H1 (cell line): ENCODE data around the gene HOXC5. TPM values are rescaled to one million over a fixed set of nuclear protein-coding genes. Genes with fewer than 3 reads are reported as not detected.

Experiments
- CTCF ChIA-PET: fragments of 300-600 bp; sonication (Branson Sonifier 250); formaldehyde crosslinking; loops from one replicate; lab custom pipeline; 2021; ENCODE audit not compliant: partially characterized antibody; lab: Charles Lee
- POLR2A ChIA-PET: fragments of 300-600 bp; sonication (Branson Sonifier 250); formaldehyde crosslinking; loops from one replicate; lab custom pipeline; 2021; ENCODE audit warnings: inconsistent platforms; ENCODE audit not compliant: partially characterized antibody; lab: Charles Lee
- DNase-seq, 2 experiments: peaks; one replicate each; pipeline versions ENCODE4 v3.0.0 to v3.0.0-alpha.2; 2010 to 2022; ENCODE audit warnings: low spot score in 2 of 2, low read depth in 1 of 2, mixed read lengths in 1 of 2
- FAIRE-seq: peaks from 2 replicates; lab custom pipeline; 2011; peaks lifted over from hg19 to GRCh38; lab: Jason Lieb, UNC
- H2AFZ ChIP-seq: 2 replicates; pipeline ENCODE4 v1.8.1; 2012; ENCODE audit warnings: low read length, inconsistent platforms
- H2AK5ac ChIP-seq: 2 replicates; pipeline ENCODE4 v1.6.1; 2013; ENCODE audit warnings: low read depth, low read length
- H2BK120ac ChIP-seq: replicated peaks from 2 replicates; pipeline ENCODE3; 2013; ENCODE audit warnings: low read depth, low read length, inconsistent platforms
- H2BK12ac ChIP-seq: 2 replicates; pipeline ENCODE4 v1.6.1; 2013; ENCODE audit warnings: low read depth, low read length
- H2BK15ac ChIP-seq: 2 replicates; pipeline ENCODE4 v1.6.1; 2013; ENCODE audit warnings: low read length
- H2BK20ac ChIP-seq: 2 replicates; pipeline ENCODE4 v1.6.1; 2013; ENCODE audit warnings: low read length
- H2BK5ac ChIP-seq: 2 replicates; pipeline ENCODE4 v1.6.1; 2013; ENCODE audit warnings: low read depth, low read length
- H3K14ac ChIP-seq: 2 replicates; pipeline ENCODE4 v1.6.1; 2013; ENCODE audit warnings: inconsistent platforms; ENCODE audit not compliant: insufficient read length
- H3K18ac ChIP-seq: 2 replicates; pipeline ENCODE4 v1.6.1; 2013; ENCODE audit warnings: low read length; ENCODE audit errors: extremely low read depth
- H3K23ac ChIP-seq: 2 replicates; pipeline ENCODE4 v1.6.1; 2013; ENCODE audit warnings: inconsistent platforms; ENCODE audit not compliant: insufficient read length
- H3K23me2 ChIP-seq: 2 replicates; pipeline ENCODE4 v1.6.1; 2013; ENCODE audit warnings: low read depth, low read length
- H3K27ac ChIP-seq: 2 replicates; pipeline ENCODE4 v1.6.1; 2011; ENCODE audit warnings: low read depth, low read length, inconsistent platforms
- H3K27me3 ChIP-seq, 4 experiments: replicated peaks in 1 of 4; 1 replicate in 1 of 4; 2 replicates in 3 of 4; pipeline versions ENCODE4 v1.6.1 to v1.8.1; 2011 to 2013; ENCODE audit warnings: low read length in 3 of 4, mild to moderate bottlenecking in 3 of 4, inconsistent platforms in 2 of 4, mixed read lengths in 2 of 4, moderate library complexity in 1 of 4; ENCODE audit not compliant: control insufficient read depth in 3 of 4, insufficient read depth in 3 of 4; ENCODE audit errors: extremely low read depth in 1 of 4
- H3K36me3 ChIP-seq, 4 experiments: 2 replicates each; pipeline versions ENCODE4 v1.6.1 to v1.8.1; 2011 to 2013; ENCODE audit warnings: mild to moderate bottlenecking in 4 of 4, low read length in 3 of 4, moderate library complexity in 2 of 4, control low read depth in 1 of 4, inconsistent platforms in 1 of 4; ENCODE audit not compliant: insufficient read depth in 4 of 4, control insufficient read depth in 2 of 4
- H3K4ac ChIP-seq: replicated peaks from 2 replicates; pipeline ENCODE3; 2013; ENCODE audit warnings: low read length, low read depth, mixed read lengths, inconsistent platforms; ENCODE audit not compliant: insufficient read length
- H3K4me1 ChIP-seq, 4 experiments: replicated peaks in 1 of 4; 1 replicate in 1 of 4; 2 replicates in 3 of 4; pipeline versions ENCODE4 v1.6.1 to v1.8.1; 2011 to 2013; ENCODE audit warnings: low read length in 3 of 4, inconsistent platforms in 2 of 4, mixed read lengths in 1 of 4; ENCODE audit not compliant: insufficient read depth in 4 of 4, control insufficient read depth in 3 of 4
- H3K4me2 ChIP-seq, 2 experiments: 2 replicates each; pipeline versions ENCODE4 v1.6.1 to v1.8.1; 2011 to 2013; ENCODE audit warnings: low read depth in 2 of 2, low read length in 2 of 2, control low read depth in 1 of 2, inconsistent platforms in 1 of 2, mild to moderate bottlenecking in 1 of 2; ENCODE audit not compliant: insufficient read depth in 1 of 2
- H3K4me3 ChIP-seq, 4 experiments: fragments of 200-600, 300-600 bp in 1 of 4; sonication (generic), shearing (Covaris generic), sonication (Bioruptor Twin) in 1 of 4; 2 replicates each; pipeline versions ENCODE4 v1.5.1 to v1.8.1; 2011 to 2016; ENCODE audit warnings: low read length in 4 of 4, low read depth in 3 of 4, control low read depth in 2 of 4, inconsistent platforms in 2 of 4, mild to moderate bottlenecking in 2 of 4, mixed read lengths in 1 of 4, moderate library complexity in 1 of 4; ENCODE audit not compliant: insufficient read depth in 2 of 4; ENCODE audit errors: extremely low read depth in 1 of 4
- H3K56ac ChIP-seq: replicated peaks from 2 replicates; pipeline ENCODE3; 2013; ENCODE audit warnings: low read depth, mild to moderate bottlenecking, mixed read lengths, low read length, inconsistent platforms; ENCODE audit not compliant: insufficient read length
- H3K79me1 ChIP-seq: 2 replicates; pipeline ENCODE4 v1.6.1; 2013; ENCODE audit warnings: low read depth, low read length, control low read depth
- H3K79me2 ChIP-seq, 2 experiments: 2 replicates each; pipeline versions ENCODE4 v1.6.1 to v1.8.1; 2012 to 2013; ENCODE audit warnings: low read length in 2 of 2, mild to moderate bottlenecking in 2 of 2, inconsistent platforms in 1 of 2; ENCODE audit not compliant: insufficient read depth in 2 of 2, control insufficient read depth in 1 of 2
- H3K9ac ChIP-seq, 4 experiments: replicated peaks in 1 of 4; 1 replicate in 1 of 4; 2 replicates in 3 of 4; pipeline versions ENCODE4 v1.6.1 to v1.8.1; 2011 to 2013; ENCODE audit warnings: low read depth in 3 of 4, low read length in 3 of 4, control low read depth in 2 of 4, mild to moderate bottlenecking in 2 of 4, moderate library complexity in 2 of 4, inconsistent platforms in 1 of 4; ENCODE audit errors: extremely low read depth in 1 of 4
- H3K9me3 ChIP-seq, 2 experiments: 2 replicates each; pipeline versions ENCODE4 v1.6.1 to v1.8.1; 2012 to 2013; ENCODE audit warnings: mild to moderate bottlenecking in 2 of 2, moderate library complexity in 2 of 2, control low read depth in 1 of 2, inconsistent platforms in 1 of 2, low read depth in 1 of 2, low read length in 1 of 2, mixed read lengths in 1 of 2; ENCODE audit not compliant: insufficient read depth in 2 of 2
- H4K20me1 ChIP-seq, 2 experiments: replicated peaks in 1 of 2; 2 replicates each; pipeline versions ENCODE3 to v1.8.1; 2011 to 2013; ENCODE audit warnings: inconsistent platforms in 2 of 2, low read length in 2 of 2, mild to moderate bottlenecking in 1 of 2; ENCODE audit not compliant: insufficient read depth in 2 of 2, control insufficient read depth in 1 of 2
- H4K5ac ChIP-seq: 2 replicates; pipeline ENCODE4 v1.6.1; 2013; ENCODE audit warnings: low read length, low read depth, mixed read lengths, inconsistent platforms; ENCODE audit not compliant: insufficient read length
- H4K8ac ChIP-seq: 2 replicates; pipeline ENCODE4 v1.8.0; 2013; ENCODE audit warnings: mild to moderate bottlenecking, moderate library complexity, low read length, inconsistent platforms; ENCODE audit not compliant: insufficient read depth; ENCODE audit errors: extremely low read depth
- H4K91ac ChIP-seq: replicated peaks from 2 replicates; pipeline ENCODE3; 2013; ENCODE audit warnings: low read length, mixed read lengths, inconsistent platforms; ENCODE audit not compliant: insufficient read length
- CBX8 ChIP-seq: fragments of 300-800, 300-1000 bp; sonication (generic); IDR thresholded peaks from 2 replicates; pipeline ENCODE4 v1.7.1; 2016; ENCODE audit warnings: low read depth, low read length, borderline replicate concordance
- CREB1 ChIP-seq: IDR thresholded peaks from 2 replicates; pipeline ENCODE4 v1.6.1; 2012; ENCODE audit warnings: inconsistent platforms
- EZH2 ChIP-seq: fragments of 200-600 bp; sonication (generic); IDR thresholded peaks from 2 replicates; pipeline ENCODE4 v1.7.1; 2012; ENCODE audit warnings: low read depth, mild to moderate bottlenecking, moderate library complexity, low read length, inconsistent platforms; ENCODE audit not compliant: severe bottlenecking
- SUZ12 ChIP-seq: fragments of 200-600 bp; sonication (generic); IDR thresholded peaks from 2 replicates; pipeline ENCODE4 v1.6.1; 2012; ENCODE audit warnings: mild to moderate bottlenecking, inconsistent platforms, low read length, moderate library complexity, mixed read lengths
- WGBS, 2 experiments: shearing (Covaris generic) in 1 of 2; methylation state at CpG; one replicate each; pipeline versions ENCODE4 v1.1.6 to v1.1.7; 2013 to 2015; ENCODE audit warnings: low lambda C conversion rate in 2 of 2, mixed read lengths in 2 of 2, inconsistent platforms in 1 of 2, low coverage in 1 of 2, missing lambda C conversion rate in 1 of 2; ENCODE audit not compliant: insufficient replicate concordance in 2 of 2, insufficient coverage in 1 of 2, insufficient read length in 1 of 2; ENCODE audit errors: extremely low coverage in 1 of 2, missing lambda C conversion rate in 1 of 2; 5-methylcytosine and 5-hydroxymethylcytosine counted together
- polyA plus RNA-seq, 7 experiments: library from polyadenylated mRNA; depleted of rRNA in 3 of 7; stranded (reverse) in 5 of 7; unstranded in 2 of 7; fragments of >200 nt in 5 of 7; fragments of 200-250 nt in 2 of 7; gene quantifications; 1 replicate in 5 of 7; 2 replicates in 1 of 7; 4 replicates in 1 of 7; pipeline versions ENCODE4 v1.2.1 to v1.2.3, GENCODE V29; 2011 to 2013; ENCODE audit warnings: missing spikeins in 2 of 7, mixed read lengths in 2 of 7
- total RNA-seq: library from RNA; stranded (reverse); fragmentation: NEBNext Ultra II Directional; extraction: Animal tissue kit (Norgen Biotek cat#: 25700); gene quantifications from 2 replicates; pipeline ENCODE4 v1.2.1, GENCODE V29; 2021

Gene HOXC5
- total and polyA plus RNA-seq, 2 of the 8 experiments (the other 6 are each of a cell fraction or from before 2014, with no cell fraction given) = not detected

- H3K56ac ChIP-seq = no peak overlapping the region
- H2BK12ac ChIP-seq = peak overlapping the region; percentile 42; the same call in 1 of the 2 replicates
These were observed 27.5 kb downstream of the HOXC5 start for GRCh38 chr12:54060174-54060974.

More at GRCh38 chr12:54060174-54060974, 27.5 kb downstream of the HOXC5 start:
- Histone ChIP-seq H3K23me2 (no peaks in the 10 kb centered on the region; the same call in 1 of the 2 replicates), H3K14ac (no peak overlapping the region), H3K4me2 (peak overlapping the region in 1 of 2 experiments; percentile 19; a peak in 1 of 4 replicates), H2BK20ac (no peak overlapping the region), H3K79me2 (no peaks in the 10 kb centered on the region), H2AFZ (no peak overlapping the region), H3K18ac (no peak overlapping the region), H3K23ac (no peak overlapping the region), H4K20me1 (peaks cover 0 to 2% of the 10 kb centered on the region in 2 experiments), H3K4me3 (no peak overlapping the region), H3K4ac (no peak overlapping the region), H2BK120ac (no peak overlapping the region), H2BK5ac (no peak overlapping the region), H3K9ac (no peak overlapping the region), H2AK5ac (no peak overlapping the region), H2BK15ac (no peak overlapping the region), H4K8ac (no peak overlapping the region), H4K5ac (no peak overlapping the region), H3K4me1 (peaks cover 4 to 14% (median 6%) of the 10 kb centered on the region in 4 experiments), H3K27ac (no peak overlapping the region), H4K91ac (no peak overlapping the region), H3K27me3 (peaks cover 79 to 95% (median 90%) of the 10 kb centered on the region in 4 experiments), H3K9me3 (no peaks in the 10 kb centered on the region), H3K36me3 (no peaks in the 10 kb centered on the region; a peak in 1 of 8 replicates), H3K79me1 (no peaks in the 10 kb centered on the region)
- no peak for DNase-seq
- ChIA-PET CTCF (interaction anchor here (0.8 to 2.8 kb wide), 13 partner anchors 13 to 316 kb away, joined by 3 to 18 read pairs (median 4); partner anchors contain the start of genes HOXC10 and HOXC5), POLR2A (interaction anchor here (0.6 kb wide), 1 partner anchor 136 kb away, joined by 3 read pairs; no protein-coding TSS in a partner anchor)
- FAIRE-seq = no peak
- peak; percentile 93; the same call in 1 of the 2 replicates for TF ChIP-seq SUZ12
- peak; percentile 86; the same call in 1 of the 2 replicates for TF ChIP-seq CBX8
- TF ChIP-seq EZH2 = peak; percentile 94
- no peak for TF ChIP-seq CREB1
- 15% methylated on average over 37 of the region's 38 CpGs; no CpG with 5 or more reads in 1 of the 2 experiments for WGBS, 2 experiments
